AG08396 (cell line): Measurements from ENCODE around the gene DEFB126.
"Not testable (repeated sequence)": the region's sequence is repeated elsewhere in the genome, so short reads cannot be mapped to it uniquely, and the experiment has no call there.

ENCODE experiments used
- DNase-seq: peaks from one replicate; pipeline ENCODE4 v3.0.0; 2012; ENCODE audit warnings: low spot score, mixed read lengths

The DEFB126 gene, protein sequence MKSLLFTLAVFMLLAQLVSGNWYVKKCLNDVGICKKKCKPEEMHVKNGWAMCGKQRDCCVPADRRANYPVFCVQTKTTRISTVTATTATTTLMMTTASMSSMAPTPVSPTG

DNA sequence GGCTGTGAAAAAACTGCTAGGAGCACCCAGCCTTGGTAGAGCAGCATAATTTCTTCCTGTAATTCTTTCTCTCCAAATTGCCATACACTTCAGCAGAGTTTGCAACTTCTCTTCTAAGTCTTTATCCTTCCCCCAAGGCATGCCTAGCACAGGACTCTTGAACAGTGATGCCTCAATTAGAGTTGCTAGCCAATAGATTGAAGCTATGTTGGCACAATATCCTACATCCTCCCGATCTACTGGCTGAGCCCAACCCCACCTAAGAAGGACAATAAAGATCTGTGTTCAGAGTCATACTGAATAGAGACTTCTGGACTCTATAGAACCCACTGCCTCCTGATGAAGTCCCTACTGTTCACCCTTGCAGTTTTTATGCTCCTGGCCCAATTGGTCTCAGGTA lies at the start of gene DEFB126:
TSS of gene DEFB126 (plus strand) at position 301 of the 400 bp plus-strand sequence. CDS start at position 340, 39 bp downstream.
- no peak for DNase-seq

DNA sequence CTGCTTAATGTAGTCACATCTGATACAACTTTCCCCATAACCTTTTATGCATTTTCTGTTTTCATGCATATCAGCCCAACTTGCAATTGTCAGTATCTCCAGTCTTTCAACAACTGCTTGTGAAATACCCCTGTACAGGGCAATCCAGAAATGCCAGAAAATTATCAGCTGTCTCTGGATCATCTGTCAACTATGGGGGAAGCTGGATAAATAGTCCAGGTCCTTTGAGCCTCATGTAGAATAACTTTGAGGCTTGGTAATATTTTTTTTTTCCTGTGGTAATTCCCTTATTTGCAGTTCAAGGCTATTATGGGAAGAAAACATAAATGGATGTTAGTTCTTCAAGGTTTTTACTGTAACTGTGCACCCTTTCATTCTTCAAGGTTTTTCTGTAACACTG lies 48.7 kb upstream of the DEFB126 start:
- DNase-seq = no peak

- DNase-seq = no peak
Observed at GRCh38 chr20:95215-95614, 47.2 kb upstream of the DEFB126 start.

GRCh38 chr20:97691-98090 lies 44.7 kb upstream of the DEFB126 start:
- DNase-seq = not testable (repeated sequence)

DNA sequence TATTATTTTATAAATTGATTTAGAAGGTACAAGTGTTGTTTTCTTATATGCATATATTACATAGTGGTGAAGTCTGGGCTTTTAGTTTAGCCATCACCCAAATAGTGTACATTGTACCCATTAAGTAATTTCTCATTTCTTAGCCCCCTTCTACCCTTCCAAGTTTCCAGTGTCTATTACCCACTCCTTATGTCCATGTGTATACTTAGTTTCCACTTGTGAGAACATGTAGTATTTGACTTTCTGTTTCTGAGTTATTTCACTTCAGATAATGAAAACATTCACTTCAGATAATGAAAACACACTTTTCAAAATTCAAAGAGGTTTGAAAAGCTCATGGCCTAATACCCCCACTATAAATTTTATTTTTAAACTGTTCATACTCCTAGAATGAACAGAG lies 40.4 kb upstream of the DEFB126 start:
- DNase-seq = no peak

- no peak for DNase-seq
Observed at GRCh38 chr20:103456-103855, 38.9 kb upstream of the DEFB126 start.

DNA sequence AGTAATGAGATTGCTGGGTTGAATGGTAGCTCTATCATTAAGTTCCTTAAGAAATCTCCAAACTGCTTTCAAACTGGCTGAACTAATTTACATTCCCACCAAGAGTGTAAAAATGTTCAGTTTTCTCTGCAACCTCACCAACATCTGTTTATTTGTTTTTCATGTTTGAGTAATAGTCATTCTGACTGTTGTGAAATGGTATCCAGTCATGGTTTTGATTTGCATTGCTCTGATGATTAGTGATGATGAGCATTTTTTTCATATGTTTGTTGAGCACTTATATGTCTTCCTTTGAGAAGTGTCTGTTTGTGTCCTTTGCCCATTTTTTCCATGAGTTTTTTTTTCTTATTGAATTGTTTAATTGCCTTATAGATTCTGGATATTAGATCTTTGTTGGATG lies 30.0 kb upstream of the DEFB126 start:
- DNase-seq = no peak

DNA sequence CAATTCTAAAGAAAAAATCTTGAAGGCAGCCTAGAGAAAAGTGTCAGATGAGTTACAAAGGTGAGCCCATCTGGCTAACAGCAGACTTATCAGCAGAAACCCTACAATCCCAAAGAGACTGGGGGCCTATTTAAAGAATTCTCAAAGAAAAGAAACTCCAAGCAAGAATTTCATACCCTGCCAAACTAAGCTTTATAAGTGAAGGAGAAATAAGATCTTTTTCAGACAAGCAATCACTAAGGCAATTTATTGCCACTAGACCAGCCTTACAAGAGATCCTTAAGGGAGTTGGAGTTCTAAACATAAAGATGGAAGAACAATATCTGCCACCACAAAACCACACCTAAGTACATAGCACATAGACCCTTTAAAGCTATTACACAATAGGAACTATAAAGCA lies 24.9 kb upstream of the DEFB126 start:
- DNase-seq = no peak

DNA sequence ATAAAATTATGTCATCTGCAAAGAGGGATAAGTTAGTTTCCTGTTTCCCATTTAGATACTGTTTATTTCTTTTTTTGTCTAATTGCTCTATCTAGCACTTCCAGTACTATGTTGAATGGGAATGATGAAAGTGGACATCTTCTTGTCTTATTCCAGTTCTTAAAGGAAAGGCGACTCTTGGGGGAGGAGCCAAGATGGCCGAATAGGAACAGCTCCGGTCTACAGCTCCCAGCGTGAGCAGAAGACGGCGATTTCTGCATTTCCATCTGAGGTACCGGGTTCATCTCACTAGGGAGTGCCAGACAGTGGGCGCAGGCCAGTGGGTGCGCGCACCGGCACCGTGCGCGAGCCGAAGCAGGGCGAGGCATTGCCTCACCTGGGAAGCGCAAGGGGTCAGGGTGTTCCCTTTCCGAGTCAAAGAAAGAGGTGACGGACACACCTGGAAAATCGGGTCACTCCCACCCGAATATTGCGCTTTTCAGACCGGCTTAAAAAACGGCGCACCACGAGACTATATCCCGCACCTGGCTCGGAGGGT lies 12.5 kb upstream of the DEFB126 start:
- not testable (repeated sequence) for DNase-seq

- no peak for DNase-seq
Observed at GRCh38 chr20:137668-138490, 4.5 kb upstream of the DEFB126 start.

GRCh38 chr20:145877-146276 lies 3.5 kb downstream of the DEFB126 start:
- no peak for DNase-seq

DNA sequence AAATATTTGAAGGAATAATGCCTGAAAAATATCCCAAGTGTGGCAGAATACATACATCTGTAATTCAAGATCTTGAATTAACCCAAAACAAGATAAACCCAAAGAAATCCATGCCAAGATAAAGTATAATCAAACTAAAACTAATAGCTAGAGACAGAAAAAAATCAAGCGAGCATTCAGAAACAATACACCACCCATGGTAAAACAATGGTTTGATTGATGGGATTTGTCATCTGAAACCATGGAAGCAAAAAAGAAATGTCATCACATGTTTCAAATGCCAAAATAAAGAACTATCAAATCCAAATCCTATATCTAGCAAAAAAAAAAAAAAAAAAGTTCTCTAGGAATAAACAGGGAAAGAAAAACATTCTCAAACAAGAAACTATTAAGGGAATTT lies 9.7 kb downstream of the DEFB126 start:
- no peak for DNase-seq

- DNase-seq = no peak
Observed at GRCh38 chr20:157154-157553, 14.8 kb downstream of the DEFB126 start, which contains the start of gene DEFB127. TSS of gene DEFB127 (plus strand) at chr20:157454. CDS start at chr20:157545, 91 bp downstream.

DNA sequence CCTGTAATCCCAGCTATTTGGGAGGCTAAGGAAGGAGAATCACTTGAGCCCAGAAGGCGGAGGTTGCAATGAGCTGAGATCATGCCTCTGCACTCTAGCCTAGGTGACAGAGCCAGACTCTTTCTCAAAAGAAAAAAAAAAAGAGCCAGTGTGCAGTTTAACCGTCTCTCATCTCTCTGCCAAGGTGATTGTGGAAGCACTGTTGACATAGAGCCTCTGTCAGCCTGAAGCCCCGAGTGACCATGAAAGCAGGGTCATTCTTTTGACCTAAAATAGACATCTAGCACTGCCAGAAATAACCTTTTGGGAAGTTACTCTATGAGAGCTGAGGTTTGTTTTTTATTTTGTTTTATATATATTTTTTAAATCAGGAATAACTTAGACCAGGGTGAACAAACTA lies 22.2 kb downstream of the DEFB126 start:
- no peak for DNase-seq

DNA sequence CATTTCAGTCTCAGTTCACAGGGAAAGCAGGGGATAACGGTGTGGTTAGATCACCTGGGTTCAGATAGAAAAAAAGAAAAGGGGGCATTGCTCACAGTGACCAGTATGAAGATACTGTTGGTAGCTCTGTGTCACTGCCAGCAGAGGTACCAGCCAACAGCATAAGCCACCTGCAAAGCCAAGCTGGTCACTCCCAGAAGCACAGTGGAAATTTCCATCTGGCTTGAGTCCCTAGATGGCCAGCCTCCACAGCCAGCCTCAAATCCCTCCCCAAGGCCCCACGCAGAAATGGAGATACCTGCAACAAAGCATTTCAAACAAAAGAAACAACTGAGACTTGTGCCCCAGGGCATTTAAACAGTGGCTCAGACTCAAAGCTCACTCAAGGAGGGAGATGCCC lies 26.5 kb downstream of the DEFB126 start:
- DNase-seq = no peak

DNA sequence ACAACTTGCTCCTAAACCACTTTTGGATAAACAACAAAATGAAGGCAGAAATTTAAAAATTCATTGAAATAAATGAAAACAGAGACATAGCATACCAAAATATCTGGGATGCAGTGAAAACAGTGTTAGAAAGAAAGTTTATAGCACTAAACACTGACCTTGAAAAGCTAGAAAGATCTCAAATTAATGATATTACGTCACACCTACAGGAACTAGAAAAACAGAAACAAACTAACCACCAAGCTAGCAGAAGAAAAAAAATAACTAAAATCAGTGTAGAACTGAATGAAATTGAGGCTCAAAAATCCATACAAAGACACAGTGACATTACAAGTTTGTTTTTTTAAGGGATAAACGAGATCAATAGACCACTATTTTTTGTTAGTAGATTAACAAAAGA lies 41.9 kb downstream of the DEFB126 start:
- no peak for DNase-seq

- DNase-seq = no peak
Observed at GRCh38 chr20:187733-188132, 45.3 kb downstream of the DEFB126 start.

- no peak for DNase-seq
Observed at GRCh38 chr20:189611-190010, 47.2 kb downstream of the DEFB126 start, which contains the start of gene DEFB128. TSS of gene DEFB128 (minus strand) at chr20:189711. CDS start at chr20:189623, 88 bp downstream.
